GM10266 (cell line): Measurements from ENCODE around the gene KCTD12.

Source experiments
- DNase-seq: peaks from one replicate; pipeline ENCODE4 v3.0.0; 2012; ENCODE audit errors: extremely low spot score
- CTCF ChIP-seq: IDR thresholded peaks from 2 replicates; pipeline ENCODE4 v1.5.1; 2012; ENCODE audit warnings: mild to moderate bottlenecking, low read depth; ENCODE audit not compliant: control insufficient read depth, insufficient read depth; ENCODE audit errors: missing control alignments

KCTD12 gene

GRCh38 chr13:76871432-76871831, 14.8 kb downstream of the KCTD12 start:
- no peak for DNase-seq
- no peak for TF ChIP-seq CTCF

GRCh38 chr13:76868371-76868770, 17.8 kb downstream of the KCTD12 start:
- no peak for TF ChIP-seq CTCF
- no peak for DNase-seq

GRCh38 chr13:76865996-76866503, 20.2 kb downstream of the KCTD12 start:
- no peak for TF ChIP-seq CTCF
- no peak for DNase-seq

- DNase-seq = no peak
- TF ChIP-seq CTCF = no peak
Measured at GRCh38 chr13:76865109-76865508, 21.1 kb downstream of the KCTD12 start.

- TF ChIP-seq CTCF = no peak
- no peak for DNase-seq
Measured at GRCh38 chr13:76864259-76864658, 21.9 kb downstream of the KCTD12 start.

GRCh38 chr13:76863022-76863421, 23.2 kb downstream of the KCTD12 start:
- no peak for TF ChIP-seq CTCF
- no peak for DNase-seq

GRCh38 chr13:76861859-76862258, 24.3 kb downstream of the KCTD12 start:
- no peak for TF ChIP-seq CTCF
- no peak for DNase-seq
